HTR-8/SVneo (cell line): ENCODE results near the gene FBN1.

Experiments used
- DNase-seq: peaks from one replicate; pipeline ENCODE4 v3.0.0; 2011; ENCODE audit warnings: low spot score, mixed read lengths; ENCODE audit not compliant: insufficient read length
- FAIRE-seq: peaks from 2 replicates; lab custom pipeline; 2011; peaks lifted over from hg19 to GRCh38; lab: Jason Lieb, UNC

The FBN1 gene

DNA sequence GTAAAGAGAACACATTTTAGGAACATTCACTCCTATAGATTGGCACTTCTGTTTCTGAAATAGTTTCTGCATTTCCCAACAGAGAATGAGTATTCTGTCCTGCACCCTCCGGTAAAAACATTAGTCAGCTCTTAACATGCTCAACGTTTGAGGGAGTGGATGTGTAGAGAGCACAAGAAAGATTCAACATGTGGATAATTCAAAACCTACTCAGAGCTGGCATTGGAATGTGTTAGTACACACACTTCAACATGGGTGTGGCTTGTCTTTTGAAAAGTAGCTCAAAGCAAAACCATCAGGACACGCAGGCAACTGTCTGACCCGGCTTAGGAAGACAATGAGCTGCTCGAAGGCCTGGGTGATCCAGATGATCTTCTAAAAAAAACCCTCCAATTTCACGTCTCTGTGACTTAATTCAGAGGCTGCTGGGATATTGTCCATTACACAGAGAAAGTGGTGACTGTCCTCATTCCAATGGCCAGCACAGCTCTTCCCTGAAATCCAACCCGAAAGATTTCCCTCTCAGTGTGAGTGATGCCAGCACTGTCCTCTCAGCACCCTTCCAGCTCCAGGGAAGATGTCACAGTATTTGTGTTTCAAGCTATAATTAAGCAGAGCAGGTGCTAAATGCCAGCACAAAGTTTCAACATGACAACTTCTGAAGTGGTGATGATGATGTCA lies 18.1 kb downstream of the FBN1 start:
- FAIRE-seq (no peak), DNase-seq (no peak)

GRCh38 chr15:48625126-48625525 lies 20.4 kb downstream of the FBN1 start:
- no peak for FAIRE-seq
- no peak for DNase-seq

DNA sequence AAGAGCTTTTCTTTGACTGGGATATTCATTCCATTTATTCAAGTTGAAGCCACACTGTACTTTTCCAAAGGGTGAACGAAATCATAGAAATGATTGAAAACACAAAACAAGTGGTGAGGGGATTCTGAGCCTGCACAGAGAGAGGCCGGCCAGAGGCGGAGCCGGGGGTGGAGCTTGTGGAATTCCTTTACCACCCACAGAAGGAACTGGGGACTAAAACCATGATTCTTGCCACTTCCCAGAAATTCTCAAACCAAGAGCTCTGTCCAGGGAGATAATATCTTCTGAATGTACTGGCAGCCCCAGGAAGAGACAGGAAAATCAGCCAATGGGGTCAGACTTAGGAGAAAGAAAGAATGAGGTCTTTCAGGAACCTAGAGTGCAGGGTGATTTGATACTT lies 20.8 kb downstream of the FBN1 start:
- FAIRE-seq, result no peak
- no peak for DNase-seq

- DNase-seq, result no peak
- FAIRE-seq, result no peak
These were observed 22.1 kb downstream of the FBN1 start for GRCh38 chr15:48623456-48623855.

DNA sequence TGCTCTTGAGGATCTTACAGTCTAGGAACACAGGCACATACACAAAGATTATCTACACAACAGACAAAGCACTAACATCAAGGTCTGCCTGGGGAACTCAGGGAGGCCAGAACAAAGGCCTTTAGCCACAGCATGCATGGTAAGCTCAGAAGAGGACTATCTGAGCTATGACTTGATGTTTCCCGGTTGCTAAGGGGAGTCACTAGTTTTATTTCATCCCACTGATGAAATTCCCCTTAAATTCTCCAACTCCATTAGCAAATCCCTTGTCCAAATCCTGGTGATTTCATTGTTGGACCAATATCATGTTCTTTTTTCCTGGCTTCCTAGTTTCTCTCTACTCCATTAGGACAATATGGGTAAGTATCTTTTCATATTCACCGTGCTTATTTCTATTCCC lies 23.3 kb downstream of the FBN1 start:
- no peak for DNase-seq
- FAIRE-seq, result no peak

DNA sequence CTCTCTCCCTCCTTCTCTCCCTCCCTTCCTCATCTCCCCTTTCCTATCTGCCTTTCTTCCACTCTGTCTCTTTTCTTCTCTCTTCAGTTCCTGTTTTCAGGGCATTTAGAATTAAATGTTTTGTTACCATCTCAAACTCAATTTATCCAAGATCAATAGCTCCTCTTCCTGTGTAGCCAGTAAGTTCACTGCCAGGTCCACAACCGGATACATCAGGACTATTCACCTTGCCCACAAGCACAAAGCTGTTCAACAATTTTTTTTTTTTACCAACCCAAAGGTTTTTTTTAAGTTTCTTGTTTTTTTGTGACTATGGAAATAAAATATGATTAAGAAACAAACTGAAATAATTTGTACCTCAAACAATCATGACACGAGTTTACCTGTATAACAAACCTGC lies 26.1 kb downstream of the FBN1 start:
- FAIRE-seq (no peak), DNase-seq (no peak)

DNA sequence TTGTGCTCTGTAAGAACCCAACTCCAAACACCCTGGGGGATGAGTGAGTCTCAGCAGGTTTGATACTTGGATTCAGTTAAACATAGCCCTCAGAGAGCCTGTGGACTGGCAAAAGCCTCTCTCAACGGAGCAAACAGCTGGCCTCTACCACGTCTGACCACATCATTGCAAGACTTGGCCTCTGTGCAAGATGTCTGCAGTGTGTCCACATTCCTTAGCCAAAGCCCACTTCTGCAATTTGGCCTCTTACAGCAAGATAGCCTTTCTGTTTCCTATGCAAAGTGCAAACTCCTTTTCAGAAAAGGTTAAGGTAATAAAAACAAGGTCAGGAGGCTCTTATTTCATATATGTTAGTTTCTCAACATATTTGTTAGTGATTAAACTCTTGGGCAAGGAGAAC lies 27.9 kb downstream of the FBN1 start:
- no peak for FAIRE-seq
- no peak for DNase-seq

DNA sequence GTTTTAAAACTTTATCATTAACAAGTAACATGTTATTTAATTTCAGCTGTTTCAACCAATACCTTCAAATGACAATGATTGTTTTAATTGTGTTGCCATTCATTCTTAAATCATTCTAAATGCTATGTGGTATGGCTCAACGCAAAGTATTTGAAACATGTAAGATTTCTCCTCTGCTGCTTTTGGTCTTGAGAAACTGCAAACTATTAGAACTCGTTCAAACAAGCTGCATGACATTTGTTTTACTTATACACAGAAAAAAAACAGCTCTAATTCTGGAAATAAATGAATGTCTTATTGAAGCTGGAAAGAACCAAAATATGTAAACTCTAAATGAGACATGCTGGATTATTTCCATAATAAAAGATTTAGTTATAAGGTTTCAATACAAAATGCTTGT lies 29.3 kb downstream of the FBN1 start:
- FAIRE-seq (no peak), DNase-seq (no peak)

GRCh38 chr15:48614051-48614450 lies 31.5 kb downstream of the FBN1 start:
- DNase-seq (no peak), FAIRE-seq (no peak)

GRCh38 chr15:48609486-48609885 lies 36.0 kb downstream of the FBN1 start:
- FAIRE-seq (no peak), DNase-seq (no peak)

- DNase-seq (no peak), FAIRE-seq (no peak)
These were observed 37.7 kb downstream of the FBN1 start for GRCh38 chr15:48607846-48608245.

- no peak for FAIRE-seq
- no peak for DNase-seq
These were observed 40.9 kb downstream of the FBN1 start for GRCh38 chr15:48604567-48604966.

DNA sequence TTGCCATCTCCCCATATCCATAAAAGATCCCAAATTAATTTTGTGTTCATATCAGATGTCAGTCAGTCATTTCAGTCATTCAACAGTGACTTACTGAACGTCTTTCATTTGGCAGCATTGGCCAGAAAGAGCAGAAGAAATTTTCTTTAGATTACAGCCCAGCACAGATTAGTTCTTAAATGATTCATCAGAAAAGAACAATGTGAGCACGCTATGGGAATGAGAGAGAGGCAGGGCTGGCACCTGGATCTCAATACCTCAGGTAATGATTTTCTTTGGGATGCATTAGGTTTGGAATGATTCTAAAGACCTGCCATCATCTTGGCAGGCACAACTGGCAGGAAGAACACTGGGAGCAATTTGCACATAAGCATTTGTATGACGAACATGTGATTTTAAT lies 41.6 kb downstream of the FBN1 start:
- no peak for FAIRE-seq
- no peak for DNase-seq

GRCh38 chr15:48603123-48603500 lies 42.4 kb downstream of the FBN1 start:
- DNase-seq (no peak), FAIRE-seq (no peak)

GRCh38 chr15:48602358-48603122 lies 43.0 kb downstream of the FBN1 start:
- FAIRE-seq (no peak), DNase-seq (peak; percentile 23)

DNA sequence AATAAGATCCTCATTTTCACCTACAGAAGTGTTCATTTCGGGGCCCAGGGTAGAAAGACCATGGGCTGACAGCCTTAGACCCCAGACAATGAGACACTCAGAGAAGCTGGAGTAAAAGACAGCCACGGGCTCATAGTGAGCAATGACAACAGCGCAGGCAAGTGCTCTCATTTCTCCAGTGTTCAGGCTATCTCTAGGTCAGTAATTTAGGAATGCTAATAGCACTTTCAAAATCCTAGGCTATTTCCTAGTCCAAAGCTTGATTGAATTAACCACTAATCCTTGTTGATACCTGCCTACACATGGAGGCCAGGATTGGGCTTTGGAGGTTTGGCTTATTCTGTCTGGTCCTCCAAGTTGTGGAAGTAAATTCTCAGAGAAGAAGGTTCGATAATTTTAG lies 44.4 kb downstream of the FBN1 start:
- no peak for FAIRE-seq

GRCh38 chr15:48596841-48597240 lies 48.7 kb downstream of the FBN1 start:
- no peak for FAIRE-seq
- no peak for DNase-seq

More for the DNA sequence above, 44.4 kb downstream of the FBN1 start:
- no peak for DNase-seq

GRCh38 chr15:48596415-48596814 lies 49.1 kb downstream of the FBN1 start:
- no peak for DNase-seq
- no peak for FAIRE-seq

- FAIRE-seq (no peak), DNase-seq (no peak)
These were observed 49.5 kb downstream of the FBN1 start for GRCh38 chr15:48595981-48596380.

DNA sequence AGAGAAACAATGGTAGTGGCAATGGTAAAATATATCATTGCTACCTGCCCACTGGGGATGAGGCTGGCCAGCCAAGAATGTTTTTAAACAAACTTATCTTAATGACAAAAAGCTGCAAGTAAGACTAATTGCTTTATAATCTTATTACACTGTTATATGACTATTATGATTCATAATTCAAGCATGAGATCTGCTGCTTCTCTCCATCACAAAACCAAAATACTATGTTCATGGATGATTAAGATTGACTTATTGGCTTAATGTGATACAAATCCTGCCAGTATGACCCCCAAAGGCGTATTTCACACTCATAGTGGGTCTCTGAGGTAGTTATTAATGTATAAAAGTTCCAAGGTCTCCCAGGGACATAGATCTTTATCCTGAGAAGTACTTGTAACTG lies 52.6 kb downstream of the FBN1 start:
- DNase-seq, result no peak
- no peak for FAIRE-seq

- FAIRE-seq (peak; percentile 23), DNase-seq (peak; percentile 10)
These were observed 53.2 kb downstream of the FBN1 start for GRCh38 chr15:48592221-48592731.

- DNase-seq (no peak), FAIRE-seq (no peak)
These were observed 54.8 kb downstream of the FBN1 start for GRCh38 chr15:48590723-48591122.
